Keratinocyte (primary cell): ENCODE data around the gene IFTAP. TPM values are rescaled to one million over a fixed set of nuclear protein-coding genes. Genes with fewer than 3 reads are reported as not detected.

Experiments
- DNase-seq: peaks from one replicate; pipeline ENCODE4 v3.0.0-alpha.2; 2011; ENCODE audit warnings: low read depth, missing footprints, low spot score
- FAIRE-seq: peaks from 2 replicates; lab custom pipeline; 2011; peaks lifted over from hg19 to GRCh38; lab: Jason Lieb, UNC
- H2AFZ ChIP-seq: 2 replicates; pipeline ENCODE4 v1.6.0; 2012; ENCODE audit warnings: low read length, control low read depth, inconsistent platforms; ENCODE audit not compliant: control insufficient read depth
- H3K27ac ChIP-seq: 2 replicates; pipeline ENCODE4 v1.5.1; 2011; ENCODE audit warnings: low read length; ENCODE audit not compliant: control insufficient read depth, insufficient read depth
- H3K27me3 ChIP-seq: 3 replicates; pipeline ENCODE4 v1.6.0; 2011; ENCODE audit warnings: low read length; ENCODE audit not compliant: control insufficient read depth, insufficient read depth; ENCODE audit errors: extremely low read depth
- H3K36me3 ChIP-seq, 2 experiments: 2 replicates in 1 of 2; 3 replicates in 1 of 2; pipeline ENCODE4 v1.5.1; 2011; ENCODE audit warnings: low read length in 2 of 2, mild to moderate bottlenecking in 1 of 2; ENCODE audit not compliant: control insufficient read depth in 2 of 2, insufficient read depth in 2 of 2; ENCODE audit errors: extremely low read depth in 1 of 2
- H3K4me1 ChIP-seq: 3 replicates; pipeline ENCODE4 v1.5.1; 2011; ENCODE audit warnings: low read length; ENCODE audit not compliant: control insufficient read depth, insufficient read depth; ENCODE audit errors: extremely low read depth
- H3K4me2 ChIP-seq: 3 replicates; pipeline ENCODE4 v1.6.0; 2011; ENCODE audit warnings: low read depth, low read length; ENCODE audit not compliant: control insufficient read depth, insufficient read depth; ENCODE audit errors: extremely low read depth
- H3K4me3 ChIP-seq, 3 experiments: fragments of 200-600 bp in 1 of 3; sonication (generic) in 1 of 3; 2 replicates in 2 of 3; 3 replicates in 1 of 3; pipeline ENCODE4 v1.5.1; 2011 to 2016; ENCODE audit warnings: low read length in 3 of 3, mild to moderate bottlenecking in 3 of 3, control low read depth in 2 of 3, inconsistent platforms in 1 of 3, low read depth in 1 of 3, mixed read lengths in 1 of 3, mixed run types in 1 of 3, moderate library complexity in 1 of 3; ENCODE audit not compliant: control insufficient read depth in 2 of 3, insufficient read depth in 2 of 3; ENCODE audit errors: extremely low read depth in 1 of 3
- H3K79me2 ChIP-seq: 2 replicates; pipeline ENCODE4 v1.6.0; 2012; ENCODE audit warnings: low read length; ENCODE audit not compliant: control insufficient read depth, insufficient read depth
- H3K9ac ChIP-seq: 3 replicates; pipeline ENCODE4 v1.6.0; 2011; ENCODE audit warnings: low read length; ENCODE audit not compliant: control insufficient read depth, insufficient read depth; ENCODE audit errors: extremely low read depth
- H3K9me1 ChIP-seq: 3 replicates; pipeline ENCODE4 v1.6.0; 2011; ENCODE audit warnings: low read length; ENCODE audit not compliant: control insufficient read depth, insufficient read depth; ENCODE audit errors: extremely low read depth
- H3K9me3 ChIP-seq: 2 replicates; pipeline ENCODE4 v1.5.1; 2012; ENCODE audit warnings: low read depth, low read length; ENCODE audit not compliant: control insufficient read depth
- H4K20me1 ChIP-seq: 3 replicates; pipeline ENCODE4 v1.6.0; 2011; ENCODE audit warnings: low read length; ENCODE audit not compliant: control insufficient read depth, insufficient read depth; ENCODE audit errors: extremely low read depth
- CTCF ChIP-seq, 3 experiments: IDR thresholded peaks in 1 of 3; conservative IDR thresholded peaks in 1 of 3; optimal IDR thresholded peaks in 1 of 3; 2 replicates in 2 of 3; 3 replicates in 1 of 3; pipeline versions ENCODE3 to v1.5.1; 2011; ENCODE audit warnings: low read length in 3 of 3, mild to moderate bottlenecking in 3 of 3, moderate library complexity in 2 of 3, control low read depth in 1 of 3, inconsistent platforms in 1 of 3; ENCODE audit not compliant: insufficient read depth in 2 of 3; ENCODE audit errors: extremely low read depth in 1 of 3
- EZH2 ChIP-seq: IDR thresholded peaks from one replicate; pipeline ENCODE4 v1.6.1; 2012; ENCODE audit warnings: inconsistent platforms, mild to moderate bottlenecking, low read length, moderate library complexity
- dilution Hi-C: fragments of 300-500 bp; cut with MboI; formaldehyde crosslinking; loops from one replicate; pipeline ENCODE4 v1.7.0; 2020; ENCODE audit warnings: low sequenced_read_pairs; ENCODE audit not compliant: extremely low pct_ligation_motif_present
- polyA plus RNA-seq, 5 experiments: library from polyadenylated mRNA; depleted of rRNA in 3 of 5; stranded (reverse) in 3 of 5; stranded (forward) in 1 of 5; unstranded in 1 of 5; fragments of >200 nt; gene quantifications; 1 replicate in 1 of 5; 2 replicates in 3 of 5; 3 replicates in 1 of 5; pipeline versions ENCODE4 v1.2.1 to v1.2.3, GENCODE V29; 2011 to 2012; ENCODE audit warnings: missing spikeins in 2 of 5, low read depth in 1 of 5, low replicate concordance in 1 of 5

The IFTAP gene
- polyA plus RNA-seq, 1 donor (not counting 4 experiments of a cell fraction or from before 2014, with no cell fraction given), result 22.8 TPM

GRCh38 chr11:36564376-36565030 is 29.8 kb upstream of the IFTAP start:
- peak; percentile 37 for TF ChIP-seq EZH2
- TF ChIP-seq CTCF (optimal IDR thresholded peaks at IDR 0.05 in 1 of 3, IDR thresholded peaks at IDR 0.05 in 1 of 3, conservative IDR thresholded peaks at IDR 0.05 in 1 of 3; ENCODE audit: extremely low read depth in 1 of 3, insufficient read depth in 2 of 3, low read length in 3 of 3), result peak; percentile 5 to 58 (median 57)
- Histone ChIP-seq H2AFZ (peak overlapping the region; percentile 0), H3K9ac (no peak overlapping the region), H3K4me2 (peak overlapping the region; percentile 43), H3K4me1 (no peaks in the 10 kb centered on the region), H3K9me3 (no peaks in the 10 kb centered on the region), H3K79me2 (no peaks in the 10 kb centered on the region), H3K27me3 (peaks cover 6% of the 10 kb centered on the region), H3K27ac (no peak overlapping the region), H3K9me1 (no peaks in the 10 kb centered on the region), H4K20me1 (no peaks in the 10 kb centered on the region), H3K36me3 (no peaks in the 10 kb centered on the region), H3K4me3 (peak overlapping the region in 1 of 3 experiments; percentile 36)
- DNase-seq (no peak), FAIRE-seq (no peak)
- dilution Hi-C loops, result no loop called here

GRCh38 chr11:36565031-36565610 is 29.2 kb upstream of the IFTAP start:
- Histone ChIP-seq H4K20me1 (no peaks in the 10 kb centered on the region), H3K9me3 (no peaks in the 10 kb centered on the region), H3K4me2 (peak overlapping the region; percentile 43), H3K9me1 (no peaks in the 10 kb centered on the region), H3K36me3 (no peaks in the 10 kb centered on the region), H3K4me3 (no peak overlapping the region), H3K27me3 (peaks cover 6% of the 10 kb centered on the region), H3K27ac (no peak overlapping the region), H3K4me1 (no peaks in the 10 kb centered on the region), H3K9ac (no peak overlapping the region), H2AFZ (no peak overlapping the region), H3K79me2 (no peaks in the 10 kb centered on the region)
- dilution Hi-C loops, result no loop called here
- DNase-seq, result no peak
- TF ChIP-seq EZH2, result no peak
- TF ChIP-seq CTCF (optimal IDR thresholded peaks at IDR 0.05 in 1 of 3, IDR thresholded peaks at IDR 0.05 in 1 of 3, conservative IDR thresholded peaks at IDR 0.05 in 1 of 3; ENCODE audit: extremely low read depth in 1 of 3, insufficient read depth in 2 of 3, low read length in 3 of 3), result no peak
- FAIRE-seq, result no peak
